NT2/D1 (cell line): ENCODE results near the gene SLC36A3.

Source experiments
- YY1 ChIP-seq: IDR thresholded peaks from 2 replicates; pipeline ENCODE4 v1.6.1; 2011; ENCODE audit not compliant: insufficient read length, insufficient read depth
- ZNF274 ChIP-seq: IDR thresholded peaks from 2 replicates; pipeline ENCODE4 v1.6.1; 2011; ENCODE audit warnings: mild to moderate bottlenecking, low read depth, low read length

DNA sequence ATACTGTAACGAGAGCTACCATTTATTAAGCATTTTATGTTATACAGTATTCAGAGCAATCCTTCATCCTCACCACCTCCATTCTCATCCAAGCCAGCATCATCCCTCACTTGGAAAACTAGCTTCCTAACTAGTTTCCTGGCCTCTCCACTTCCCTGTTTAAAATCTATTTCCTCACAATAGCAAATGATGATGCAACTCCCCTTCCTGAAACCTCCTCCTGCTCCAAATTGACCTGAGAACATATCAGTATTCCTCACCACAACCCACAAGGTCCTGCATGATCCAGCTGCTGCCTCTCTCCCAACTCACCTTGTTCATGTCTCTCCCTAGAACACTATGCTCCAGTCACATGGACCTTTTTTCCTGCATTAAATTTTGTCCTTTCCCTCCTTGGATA, 48.1 kb upstream of the SLC36A3 start:
- TF ChIP-seq YY1: no peak
- no peak for TF ChIP-seq ZNF274
